ENCODE measurements around the gene CYP24A1.

- TF ChIP-seq CTCF (IDR thresholded peaks at IDR 0.05): no peak
- TF ChIP-seq POLR2A (IDR thresholded peaks at IDR 0.05): no peak
- TF ChIP-seq EP300 (IDR thresholded peaks at IDR 0.05): no peak
- no peak for TF ChIP-seq POLR2AphosphoS5 (IDR thresholded peaks at IDR 0.05)
Measured at GRCh38 chr20:54160065-54161007, 13.4 kb downstream of the CYP24A1 start.

All from gastroesophageal sphincter (tissue), 3 donors.